ENCODE results near the gene CIAO3.
A peak's percentile ranks its signal among the peaks of the same experiment; 100 is the strongest.

Gene CIAO3

GRCh38 chr16:730666-731509, 9.9 kb downstream of the CIAO3 start:
- no peak for TF ChIP-seq POLR2AphosphoS5 (IDR thresholded peaks at IDR 0.05; ENCODE audit: low read depth, low read length)
- TF ChIP-seq TAF1 (IDR thresholded peaks at IDR 0.05; ENCODE audit: borderline replicate concordance, low read depth, low read length) = no peak
- no peak for TF ChIP-seq POLR2A (IDR thresholded peaks at IDR 0.05; ENCODE audit: low read depth, low read length)
- no peak for DNase-seq (ENCODE audit: insufficient read length)
- FAIRE-seq = no peak

- DNase-seq (ENCODE audit: insufficient read length) (no peak), FAIRE-seq (no peak)
- TF ChIP-seq POLR2AphosphoS5 (IDR thresholded peaks at IDR 0.05; ENCODE audit: low read depth, low read length) (peak; percentile 42; the same call in 1 of the 2 replicates), TAF1 (IDR thresholded peaks at IDR 0.05; ENCODE audit: borderline replicate concordance, low read depth, low read length) (no peak)
Observed at GRCh38 chr16:729768-730665, 10.8 kb downstream of the CIAO3 start.

- FAIRE-seq (peak; percentile 5), DNase-seq (ENCODE audit: insufficient read length) (no peak)
- TF ChIP-seq POLR2A (IDR thresholded peaks at IDR 0.05; ENCODE audit: low read depth, low read length) = no peak
- TF ChIP-seq TAF1 (IDR thresholded peaks at IDR 0.05; ENCODE audit: borderline replicate concordance, low read depth, low read length) = no peak
- no peak for TF ChIP-seq POLR2AphosphoS5 (IDR thresholded peaks at IDR 0.05; ENCODE audit: low read depth, low read length)
Observed at GRCh38 chr16:728890-729744, 11.7 kb downstream of the CIAO3 start.

- no peak for TF ChIP-seq TAF1 (IDR thresholded peaks at IDR 0.05; ENCODE audit: borderline replicate concordance, low read depth, low read length)
- TF ChIP-seq POLR2AphosphoS5 (IDR thresholded peaks at IDR 0.05; ENCODE audit: low read depth, low read length) = no peak
- peak; percentile 40; the same call in 1 of the 2 replicates for TF ChIP-seq POLR2A (IDR thresholded peaks at IDR 0.05; ENCODE audit: low read depth, low read length)
- peak; percentile 77 for DNase-seq (ENCODE audit: insufficient read length)
- peak; percentile 93 for FAIRE-seq
Observed at GRCh38 chr16:728131-728889, 12.5 kb downstream of the CIAO3 start.

- TF ChIP-seq TAF1 (IDR thresholded peaks at IDR 0.05; ENCODE audit: borderline replicate concordance, low read depth, low read length) (no peak), POLR2A (IDR thresholded peaks at IDR 0.05; ENCODE audit: low read depth, low read length) (no peak), POLR2AphosphoS5 (IDR thresholded peaks at IDR 0.05; ENCODE audit: low read depth, low read length) (no peak)
- FAIRE-seq (peak; percentile 71), DNase-seq (ENCODE audit: insufficient read length) (no peak)
Observed at GRCh38 chr16:727291-727977, 13.4 kb downstream of the CIAO3 start.

GRCh38 chr16:726438-727290, 14.1 kb downstream of the CIAO3 start, which contains the start of the genes CCDC78 and HAGHL:
TSS of gene CCDC78 (minus strand) at chr16:726443. CDS start at chr16:726367, 76 bp downstream.
TSS of gene HAGHL (plus strand) at chr16:727106. CDS start at chr16:727510, 404 bp downstream.
- FAIRE-seq = peak; percentile 82
- TF ChIP-seq POLR2A (IDR thresholded peaks at IDR 0.05; ENCODE audit: low read depth, low read length) (no peak), POLR2AphosphoS5 (IDR thresholded peaks at IDR 0.05; ENCODE audit: low read depth, low read length) (no peak), TAF1 (IDR thresholded peaks at IDR 0.05; ENCODE audit: borderline replicate concordance, low read depth, low read length) (no peak)
- peak; percentile 82 for DNase-seq (ENCODE audit: insufficient read length)

- DNase-seq (ENCODE audit: insufficient read length) (no peak), FAIRE-seq (no peak)
- no peak; the same call in 1 of the 2 replicates for TF ChIP-seq POLR2A (IDR thresholded peaks at IDR 0.05; ENCODE audit: low read depth, low read length)
- TF ChIP-seq POLR2AphosphoS5 (IDR thresholded peaks at IDR 0.05; ENCODE audit: low read depth, low read length) = no peak
- TF ChIP-seq TAF1 (IDR thresholded peaks at IDR 0.05; ENCODE audit: borderline replicate concordance, low read depth, low read length) = no peak
Observed at GRCh38 chr16:726188-726437, 14.7 kb downstream of the CIAO3 start.

- DNase-seq (ENCODE audit: insufficient read length) (no peak), FAIRE-seq (no peak)
- TF ChIP-seq TAF1 (IDR thresholded peaks at IDR 0.05; ENCODE audit: borderline replicate concordance, low read depth, low read length) = no peak
Observed at GRCh38 chr16:725463-726187, 15.2 kb downstream of the CIAO3 start.

GRCh38 chr16:725041-725376, 15.8 kb downstream of the CIAO3 start:
- DNase-seq (ENCODE audit: insufficient read length) = no peak
- FAIRE-seq = no peak
- TF ChIP-seq POLR2A (IDR thresholded peaks at IDR 0.05; ENCODE audit: low read depth, low read length) = no peak; the same call in 1 of the 2 replicates
- TF ChIP-seq TAF1 (IDR thresholded peaks at IDR 0.05; ENCODE audit: borderline replicate concordance, low read depth, low read length) = no peak
- no peak for TF ChIP-seq POLR2AphosphoS5 (IDR thresholded peaks at IDR 0.05; ENCODE audit: low read depth, low read length)
